Neural cell (in vitro differentiated cells): ENCODE measurements around the gene KDM4B. TPM values are rescaled to one million over a fixed set of nuclear protein-coding genes. Genes with fewer than 3 reads are reported as not detected.

Experiments
- H2AFZ ChIP-seq: fragments of 200-600, 300-800 bp; sonication (generic), shearing (Covaris generic); 2 replicates; pipeline ENCODE4 v1.6.0; 2014; ENCODE audit warnings: low read depth, mild to moderate bottlenecking, antibody characterized with exemption, low read length, moderate library complexity
- H3F3A ChIP-seq: fragments of 200-600 bp; shearing (Covaris generic); 2 replicates; pipeline ENCODE4 v1.6.1; 2016; ENCODE audit warnings: mild to moderate bottlenecking, moderate library complexity, mixed read lengths, antibody characterized with exemption, low read length; ENCODE audit not compliant: insufficient read depth, poor library complexity, severe bottlenecking
- H3K27ac ChIP-seq: fragments of 200-600, 300-800 bp; sonication (generic), shearing (Covaris generic); 2 replicates; pipeline ENCODE4 v1.5.1; 2014; ENCODE audit warnings: mild to moderate bottlenecking, low read length, moderate library complexity
- H3K27me3 ChIP-seq: fragments of 300-800, 200-600 bp; sonication (generic), shearing (Covaris generic); 2 replicates; pipeline ENCODE4 v1.6.0; 2014; ENCODE audit warnings: mild to moderate bottlenecking, low read depth, low read length, moderate library complexity; ENCODE audit not compliant: insufficient read depth
- H3K36me3 ChIP-seq: fragments of 300-800, 200-600 bp; sonication (generic), shearing (Covaris generic); 2 replicates; pipeline ENCODE4 v1.5.1; 2014; ENCODE audit warnings: mild to moderate bottlenecking, antibody characterized with exemption, low read length, moderate library complexity; ENCODE audit not compliant: insufficient read depth
- H3K4me2 ChIP-seq: fragments of 300-800, 200-600 bp; sonication (generic), shearing (Covaris generic); 2 replicates; pipeline ENCODE4 v1.6.0; 2014; ENCODE audit warnings: mild to moderate bottlenecking, low read length
- H3K4me3 ChIP-seq: fragments of 300-800, 200-600 bp; sonication (generic), shearing (Covaris generic); 2 replicates; pipeline ENCODE4 v1.5.1; 2014; ENCODE audit warnings: mild to moderate bottlenecking, low read length, moderate library complexity
- H3K79me2 ChIP-seq: fragments of 200-600 bp; shearing (Covaris generic); replicated peaks from 2 replicates; pipeline ENCODE4 v1.6.0; 2014; ENCODE audit warnings: mild to moderate bottlenecking, low read length, moderate library complexity; ENCODE audit not compliant: insufficient read depth
- H3K9ac ChIP-seq: fragments of 300-800, 200-600 bp; sonication (generic), shearing (Covaris generic); 2 replicates; pipeline ENCODE4 v1.6.1; 2016; ENCODE audit warnings: mild to moderate bottlenecking, low read length, mixed read lengths
- H3K9me2 ChIP-seq: fragments of 200-600 bp; shearing (Covaris generic); 2 replicates; pipeline ENCODE4 v1.6.1; 2016; ENCODE audit warnings: mild to moderate bottlenecking, low read length, mixed read lengths; ENCODE audit not compliant: insufficient read depth
- H3K9me3 ChIP-seq: fragments of 200-600, 300-800 bp; sonication (generic), shearing (Covaris generic); 2 replicates; pipeline ENCODE4 v1.6.1; 2016; ENCODE audit warnings: mild to moderate bottlenecking, mixed run types, low read length, moderate library complexity, mixed read lengths
- H4K20me1 ChIP-seq: fragments of 200-600 bp; shearing (Covaris generic); 2 replicates; pipeline ENCODE4 v1.6.1; 2016; ENCODE audit warnings: mild to moderate bottlenecking, mixed run types; ENCODE audit not compliant: insufficient read depth
- EP300 ChIP-seq: fragments of 450-650 bp; conservative IDR thresholded peaks from 2 replicates; pipeline ENCODE4 v1.6.1; 2014; ENCODE audit warnings: antibody characterized with exemption, mild to moderate bottlenecking, moderate library complexity; ENCODE audit not compliant: poor library complexity, severe bottlenecking
- EZH2 ChIP-seq: fragments of 200-600, 300-800 bp; shearing (Covaris generic), sonication (generic); IDR thresholded peaks from 2 replicates; pipeline ENCODE4 v1.6.1; 2014; ENCODE audit warnings: antibody characterized with exemption, low read length, borderline replicate concordance, mild to moderate bottlenecking; ENCODE audit not compliant: insufficient read depth, poor library complexity, severe bottlenecking
- MXI1 ChIP-seq: fragments of 450-650 bp; conservative IDR thresholded peaks from 2 replicates; pipeline ENCODE4 v1.6.1; 2014; ENCODE audit warnings: antibody characterized with exemption, mild to moderate bottlenecking; ENCODE audit not compliant: poor library complexity, severe bottlenecking
- POLR2AphosphoS5 ChIP-seq: IDR thresholded peaks from 2 replicates; pipeline ENCODE4 v1.6.1; 2012
- RAD21 ChIP-seq: fragments of 450-650 bp; conservative IDR thresholded peaks from 2 replicates; pipeline ENCODE4 v1.6.1; 2014; ENCODE audit warnings: antibody characterized with exemption, mild to moderate bottlenecking, moderate library complexity
- SMC3 ChIP-seq: fragments of 450-650 bp; conservative IDR thresholded peaks from 2 replicates; pipeline ENCODE4 v1.6.1; 2014; ENCODE audit warnings: antibody characterized with exemption, mild to moderate bottlenecking, moderate library complexity; ENCODE audit not compliant: poor library complexity
- TAF1 ChIP-seq: IDR thresholded peaks from 2 replicates; pipeline ENCODE4 v1.6.1; 2012; ENCODE audit warnings: low read depth
- polyA plus RNA-seq: library from polyadenylated mRNA; depleted of rRNA; stranded (reverse); fragments of >200 nt; gene quantifications from 2 replicates; pipeline ENCODE4 v1.2.3, GENCODE V29; 2014
- TF ChIP-seq, protein P1 (sequence below): IDR thresholded peaks from 2 replicates; pipeline ENCODE4 v1.6.1; 2012; ENCODE audit warnings: borderline replicate concordance
- TF ChIP-seq, protein P2 (sequence below): fragments of 450-650 bp; IDR thresholded peaks from 2 replicates; pipeline ENCODE4 v1.5.1; 2014; ENCODE audit warnings: antibody characterized with exemption, mild to moderate bottlenecking, moderate library complexity; ENCODE audit not compliant: poor library complexity, severe bottlenecking

KDM4B gene
- polyA plus RNA-seq, 1 donor from 2014 or later: 19.1 TPM

DNA sequence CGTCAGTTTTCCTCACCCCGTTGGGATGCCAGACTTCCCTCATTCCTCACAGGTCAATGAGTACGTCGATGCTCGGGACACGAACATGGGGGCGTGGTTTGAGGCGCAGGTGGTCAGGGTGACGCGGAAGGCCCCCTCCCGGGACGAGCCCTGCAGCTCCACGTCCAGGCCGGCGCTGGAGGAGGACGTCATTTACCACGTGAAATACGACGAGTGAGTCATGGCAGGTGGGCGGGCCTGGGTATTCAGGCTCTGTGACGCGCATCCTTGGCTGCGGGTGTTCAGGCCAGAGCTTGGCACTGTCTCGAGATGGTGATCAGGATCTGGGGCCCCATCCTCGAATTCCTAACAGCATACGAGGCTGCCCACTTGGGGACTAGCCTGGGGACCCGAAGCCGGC lies 38.2 kb upstream of the KDM4B start:
- no peaks in the 10 kb centered on the region for H3K9me2 ChIP-seq
- no peaks in the 10 kb centered on the region for H4K20me1 ChIP-seq
- no peaks in the 10 kb centered on the region for H3K27me3 ChIP-seq
- H3K27ac ChIP-seq: no peak overlapping the region
- H3K4me2 ChIP-seq: no peak overlapping the region
- no peak overlapping the region for H2AFZ ChIP-seq
- H3K4me3 ChIP-seq: no peak overlapping the region
- no peaks in the 10 kb centered on the region for H3F3A ChIP-seq
- no peak overlapping the region for H3K9ac ChIP-seq
- H3K36me3 ChIP-seq: no peaks in the 10 kb centered on the region
- H3K9me3 ChIP-seq: no peaks in the 10 kb centered on the region
- TF ChIP-seq EZH2 (no peak), EP300 (no peak), SMC3 (no peak), MXI1 (no peak), POLR2AphosphoS5 (no peak)
- TF ChIP-seq, protein P1, sequence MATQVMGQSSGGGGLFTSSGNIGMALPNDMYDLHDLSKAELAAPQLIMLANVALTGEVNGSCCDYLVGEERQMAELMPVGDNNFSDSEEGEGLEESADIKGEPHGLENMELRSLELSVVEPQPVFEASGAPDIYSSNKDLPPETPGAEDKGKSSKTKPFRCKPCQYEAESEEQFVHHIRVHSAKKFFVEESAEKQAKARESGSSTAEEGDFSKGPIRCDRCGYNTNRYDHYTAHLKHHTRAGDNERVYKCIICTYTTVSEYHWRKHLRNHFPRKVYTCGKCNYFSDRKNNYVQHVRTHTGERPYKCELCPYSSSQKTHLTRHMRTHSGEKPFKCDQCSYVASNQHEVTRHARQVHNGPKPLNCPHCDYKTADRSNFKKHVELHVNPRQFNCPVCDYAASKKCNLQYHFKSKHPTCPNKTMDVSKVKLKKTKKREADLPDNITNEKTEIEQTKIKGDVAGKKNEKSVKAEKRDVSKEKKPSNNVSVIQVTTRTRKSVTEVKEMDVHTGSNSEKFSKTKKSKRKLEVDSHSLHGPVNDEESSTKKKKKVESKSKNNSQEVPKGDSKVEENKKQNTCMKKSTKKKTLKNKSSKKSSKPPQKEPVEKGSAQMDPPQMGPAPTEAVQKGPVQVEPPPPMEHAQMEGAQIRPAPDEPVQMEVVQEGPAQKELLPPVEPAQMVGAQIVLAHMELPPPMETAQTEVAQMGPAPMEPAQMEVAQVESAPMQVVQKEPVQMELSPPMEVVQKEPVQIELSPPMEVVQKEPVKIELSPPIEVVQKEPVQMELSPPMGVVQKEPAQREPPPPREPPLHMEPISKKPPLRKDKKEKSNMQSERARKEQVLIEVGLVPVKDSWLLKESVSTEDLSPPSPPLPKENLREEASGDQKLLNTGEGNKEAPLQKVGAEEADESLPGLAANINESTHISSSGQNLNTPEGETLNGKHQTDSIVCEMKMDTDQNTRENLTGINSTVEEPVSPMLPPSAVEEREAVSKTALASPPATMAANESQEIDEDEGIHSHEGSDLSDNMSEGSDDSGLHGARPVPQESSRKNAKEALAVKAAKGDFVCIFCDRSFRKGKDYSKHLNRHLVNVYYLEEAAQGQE: no peak
- no peaks in the 10 kb centered on the region for H3K79me2 ChIP-seq

DNA sequence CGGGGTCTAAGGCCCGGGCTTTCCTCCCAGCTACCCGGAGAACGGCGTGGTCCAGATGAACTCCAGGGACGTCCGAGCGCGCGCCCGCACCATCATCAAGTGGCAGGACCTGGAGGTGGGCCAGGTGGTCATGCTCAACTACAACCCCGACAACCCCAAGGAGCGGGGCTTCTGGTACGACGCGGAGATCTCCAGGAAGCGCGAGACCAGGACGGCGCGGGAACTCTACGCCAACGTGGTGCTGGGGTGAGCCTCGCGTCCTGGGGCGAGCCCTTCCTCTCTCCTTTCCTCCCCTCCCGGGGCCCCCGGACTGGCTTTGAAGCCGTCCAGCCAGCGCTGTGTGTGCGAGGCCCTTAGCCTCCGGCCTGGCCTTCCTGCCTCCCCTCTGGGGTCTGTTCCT lies 36.2 kb upstream of the KDM4B start:
- Histone ChIP-seq H3K9ac (no peak overlapping the region), H4K20me1 (no peaks in the 10 kb centered on the region), H3K27ac (no peak overlapping the region), H3K4me2 (no peak overlapping the region), H3F3A (no peaks in the 10 kb centered on the region), H3K9me3 (no peaks in the 10 kb centered on the region), H3K27me3 (no peaks in the 10 kb centered on the region), H3K79me2 (no peaks in the 10 kb centered on the region), H3K36me3 (no peaks in the 10 kb centered on the region), H3K9me2 (no peaks in the 10 kb centered on the region), H3K4me3 (no peak overlapping the region), H2AFZ (no peak overlapping the region)
- TF ChIP-seq RAD21: no peak
- TF ChIP-seq, protein P2, sequence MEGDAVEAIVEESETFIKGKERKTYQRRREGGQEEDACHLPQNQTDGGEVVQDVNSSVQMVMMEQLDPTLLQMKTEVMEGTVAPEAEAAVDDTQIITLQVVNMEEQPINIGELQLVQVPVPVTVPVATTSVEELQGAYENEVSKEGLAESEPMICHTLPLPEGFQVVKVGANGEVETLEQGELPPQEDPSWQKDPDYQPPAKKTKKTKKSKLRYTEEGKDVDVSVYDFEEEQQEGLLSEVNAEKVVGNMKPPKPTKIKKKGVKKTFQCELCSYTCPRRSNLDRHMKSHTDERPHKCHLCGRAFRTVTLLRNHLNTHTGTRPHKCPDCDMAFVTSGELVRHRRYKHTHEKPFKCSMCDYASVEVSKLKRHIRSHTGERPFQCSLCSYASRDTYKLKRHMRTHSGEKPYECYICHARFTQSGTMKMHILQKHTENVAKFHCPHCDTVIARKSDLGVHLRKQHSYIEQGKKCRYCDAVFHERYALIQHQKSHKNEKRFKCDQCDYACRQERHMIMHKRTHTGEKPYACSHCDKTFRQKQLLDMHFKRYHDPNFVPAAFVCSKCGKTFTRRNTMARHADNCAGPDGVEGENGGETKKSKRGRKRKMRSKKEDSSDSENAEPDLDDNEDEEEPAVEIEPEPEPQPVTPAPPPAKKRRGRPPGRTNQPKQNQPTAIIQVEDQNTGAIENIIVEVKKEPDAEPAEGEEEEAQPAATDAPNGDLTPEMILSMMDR: no peak
- TF ChIP-seq, protein P1: no peak
- no peak for TF ChIP-seq MXI1
- TF ChIP-seq EZH2: no peak
- no peak for TF ChIP-seq POLR2AphosphoS5
- TF ChIP-seq SMC3: no peak
- no peak for TF ChIP-seq TAF1
- TF ChIP-seq EP300: no peak
